NCI-H2171 (cell line): ENCODE data around the gene DPP8.
"Not testable (repeated sequence)": the region's sequence is repeated elsewhere in the genome, so short reads cannot be mapped to it uniquely, and the experiment has no call there.

Experiments
- DNase-seq: peaks from one replicate; lab custom pipeline; 2025; lab: John Stamatoyannopoulos, UW

DPP8 gene

GRCh38 chr15:65516997-65517865, at the start of gene DPP8:
Gene DPP8, minus strand, starts transcription at chr15:65517689. Its CDS starts 5,136 bp downstream, at chr15:65512553.
- peak; percentile 94 for DNase-seq

DNA sequence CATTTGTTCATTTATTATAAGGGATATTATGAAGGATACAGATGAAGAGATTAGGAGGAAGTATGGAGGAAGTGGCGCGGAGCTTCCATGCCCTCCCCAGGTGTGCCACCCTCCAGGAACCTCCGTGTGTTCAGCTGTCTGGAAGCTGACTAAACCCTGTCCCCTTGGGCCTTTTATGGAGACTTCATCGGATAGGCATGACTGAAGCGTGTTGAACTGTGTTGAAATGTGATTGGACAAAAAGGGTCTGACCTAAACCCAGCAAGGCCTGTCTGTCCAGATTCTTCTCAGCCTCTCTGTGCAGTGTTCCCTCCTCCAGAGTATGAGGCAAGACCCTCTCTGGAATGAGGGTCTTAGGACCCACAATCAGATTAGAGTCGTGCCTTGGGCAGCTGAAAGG, 44.4 kb upstream of the DPP8 start:
- DNase-seq, result no peak

- DNase-seq, result no peak
Observed at GRCh38 chr15:65559941-65560340, 42.5 kb upstream of the DPP8 start.

GRCh38 chr15:65558997-65559760, 41.7 kb upstream of the DPP8 start:
- no peak for DNase-seq

DNA sequence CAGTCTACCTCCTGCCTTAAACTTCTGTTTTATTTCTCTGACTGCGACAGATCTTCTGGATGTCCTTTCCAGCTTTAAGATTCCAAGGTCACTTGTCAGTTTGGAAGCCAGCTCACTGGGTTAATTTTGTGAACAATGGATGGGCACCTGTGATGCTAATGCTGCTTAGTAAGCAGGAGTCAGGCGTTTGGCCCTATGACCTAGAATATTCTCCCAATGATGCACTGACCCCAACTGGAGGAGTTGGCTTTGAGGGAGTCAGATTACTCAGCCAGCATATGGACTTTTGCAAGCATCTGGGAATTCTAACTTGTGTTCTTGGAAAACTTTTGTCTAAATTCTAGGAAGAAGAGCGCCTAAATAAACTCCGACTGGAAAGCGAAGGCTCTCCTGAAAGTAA, 40.8 kb upstream of the DPP8 start:
- DNase-seq, result no peak

DNA sequence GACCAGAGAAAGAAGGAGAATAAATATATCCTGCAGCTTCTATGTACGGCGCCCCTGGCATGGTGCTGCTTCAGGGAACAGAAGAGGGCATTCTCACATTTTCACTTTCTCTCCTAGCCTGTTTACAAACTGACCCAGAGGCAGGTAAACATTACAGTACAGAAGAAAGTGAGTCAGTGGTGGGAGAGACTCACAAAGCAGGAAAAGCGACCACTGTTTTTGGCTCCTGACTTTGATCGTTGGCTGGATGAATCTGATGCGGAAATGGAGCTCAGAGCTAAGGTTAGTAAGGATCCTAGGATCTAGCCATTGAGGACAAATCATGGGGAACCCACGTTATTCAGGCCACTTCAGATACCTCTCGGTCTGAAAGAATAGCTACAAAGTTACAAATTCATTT, 39.1 kb upstream of the DPP8 start:
- DNase-seq, result no peak

GRCh38 chr15:65553691-65554090, 36.2 kb upstream of the DPP8 start:
- DNase-seq, result no peak

- not testable (repeated sequence) for DNase-seq
Observed at GRCh38 chr15:65552851-65553250, 35.4 kb upstream of the DPP8 start.

DNA sequence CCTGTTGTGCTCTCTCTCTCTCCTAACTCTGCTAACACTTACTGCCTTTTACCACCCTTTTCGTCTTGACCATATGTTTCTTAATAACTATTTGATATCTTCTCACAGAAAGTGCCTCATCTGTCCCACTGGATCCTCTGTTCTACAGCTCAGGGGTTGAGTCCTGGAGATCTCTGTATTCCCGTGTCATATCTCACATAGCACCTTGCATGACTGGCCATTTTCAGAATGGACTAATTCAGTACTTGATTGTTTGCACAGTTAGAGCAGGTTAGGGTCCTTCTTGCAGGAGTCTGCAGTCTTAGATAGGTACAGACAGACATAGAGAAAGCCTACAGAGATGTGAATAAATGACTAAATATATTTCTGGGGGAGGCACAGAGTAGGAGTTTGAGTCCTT, 33.7 kb upstream of the DPP8 start:
- DNase-seq, result no peak

GRCh38 chr15:65550681-65551098, 33.2 kb upstream of the DPP8 start:
- no peak for DNase-seq

DNA sequence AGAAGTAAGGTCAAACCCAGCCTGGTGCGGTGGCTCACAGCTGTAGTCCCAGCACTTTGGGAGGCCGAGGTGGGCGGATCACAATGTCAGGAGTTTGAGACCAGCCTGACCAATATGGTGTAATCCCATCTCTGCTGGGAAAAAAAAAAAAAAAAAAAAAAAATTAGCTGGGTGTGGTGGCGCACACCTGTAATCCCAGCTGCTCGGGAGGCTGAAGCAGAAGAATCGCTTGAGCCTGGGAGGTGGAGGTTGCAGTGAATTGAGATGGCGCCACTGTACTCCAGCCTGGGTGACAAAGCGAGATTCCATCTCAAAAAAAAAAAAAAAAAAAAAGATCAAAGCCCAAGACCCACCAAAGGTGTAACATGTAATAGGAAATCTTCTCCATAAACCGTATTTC, 31.8 kb upstream of the DPP8 start:
- DNase-seq, result not testable (repeated sequence)

DNA sequence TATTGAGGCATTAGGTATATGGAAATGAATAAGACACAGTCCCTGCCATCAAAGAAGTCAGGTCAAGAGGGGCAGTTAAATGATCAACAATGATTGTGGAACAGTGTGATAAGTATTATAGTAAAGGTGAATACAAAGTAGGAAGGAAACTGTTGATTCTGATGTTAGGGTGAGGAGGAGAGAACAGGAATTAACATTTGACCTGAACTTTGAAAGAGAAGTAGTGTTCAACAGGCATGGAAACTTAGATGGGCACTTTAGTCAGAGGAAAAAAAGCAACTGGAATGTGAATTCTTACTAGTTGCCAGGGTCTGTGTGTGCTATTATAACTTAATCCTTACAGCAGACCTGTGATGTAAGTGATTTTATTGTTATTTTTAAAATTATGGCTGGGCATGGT, 30.4 kb upstream of the DPP8 start:
- no peak for DNase-seq

- no peak for DNase-seq
Observed at GRCh38 chr15:65541231-65541820, 23.8 kb upstream of the DPP8 start.

GRCh38 chr15:65540314-65540713, 22.8 kb upstream of the DPP8 start:
- DNase-seq, result no peak

DNA sequence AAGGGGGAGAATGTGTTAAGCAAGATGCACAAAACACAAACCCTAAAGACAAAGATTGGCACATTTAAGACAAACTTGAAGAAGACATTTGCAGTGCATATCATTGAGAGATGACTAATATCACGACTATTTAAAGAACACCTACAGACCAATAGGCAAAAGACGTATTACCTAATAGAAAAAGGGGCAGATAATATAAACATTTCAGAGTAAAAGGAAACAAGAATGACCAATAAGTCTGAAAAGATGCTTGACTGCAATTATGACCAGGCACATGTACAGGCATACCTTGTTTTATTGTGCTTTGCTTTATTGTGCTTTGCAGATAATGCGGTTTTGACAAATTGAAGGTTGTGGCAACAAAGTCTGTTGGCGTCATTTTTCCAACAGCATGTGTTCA, 17.7 kb upstream of the DPP8 start:
- DNase-seq, result no peak

DNA sequence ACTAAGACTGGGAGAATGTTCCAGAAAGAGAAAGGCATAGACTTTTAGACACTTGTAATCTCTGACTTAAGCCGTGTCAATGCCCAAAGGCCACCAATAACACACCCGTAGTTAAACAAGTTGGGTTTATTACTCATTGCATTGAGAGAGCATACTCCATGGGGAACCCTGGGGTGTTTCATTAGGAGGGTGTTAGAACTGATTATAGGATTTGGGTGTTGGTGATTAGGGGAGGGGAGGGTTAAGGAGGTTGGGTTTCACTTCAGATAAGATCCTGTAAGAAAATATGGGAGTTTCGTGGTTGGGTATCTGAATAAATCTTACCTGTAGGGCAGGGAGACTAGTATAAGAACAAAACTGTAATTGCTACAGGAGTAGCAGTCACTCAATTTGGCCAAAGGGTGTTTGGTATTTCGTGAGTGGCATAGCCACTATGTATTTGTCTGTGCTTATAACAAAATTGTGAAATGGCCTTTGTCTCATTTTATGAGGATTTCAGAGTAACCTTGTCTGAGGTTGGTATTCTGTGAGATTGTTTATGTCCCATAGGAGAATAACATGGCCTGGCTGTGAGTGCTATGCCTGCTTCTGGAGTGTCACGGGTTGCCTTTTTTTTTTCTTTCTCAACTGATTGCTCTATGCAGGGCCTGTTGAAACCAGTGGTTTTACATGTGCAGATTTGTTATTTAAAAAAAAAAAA, 15.7 kb upstream of the DPP8 start:
- DNase-seq, result no peak

DNA sequence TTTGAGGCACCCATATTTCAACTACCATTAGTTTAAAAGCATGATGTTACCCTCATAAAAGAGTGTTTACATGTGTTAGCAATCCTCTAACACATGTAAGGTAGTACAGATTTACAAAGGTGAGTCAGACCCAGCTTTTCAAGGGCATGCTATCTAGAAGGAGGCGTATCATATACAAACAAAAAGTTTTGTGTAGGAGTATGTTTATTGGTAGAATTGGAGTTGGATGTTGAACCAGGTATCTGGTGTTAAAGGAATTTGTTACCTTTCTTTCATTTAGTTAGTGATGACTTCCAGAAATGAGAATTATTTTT, 15.2 kb upstream of the DPP8 start:
- DNase-seq, result no peak

GRCh38 chr15:65530318-65531111, 13.0 kb upstream of the DPP8 start, which contains the start of gene HACD3:
Gene HACD3, plus strand, starts transcription at chr15:65530463. Its CDS starts 169 bp downstream, at chr15:65530632.
- peak; percentile 91 for DNase-seq

GRCh38 chr15:65529762-65530317, 12.4 kb upstream of the DPP8 start:
- no peak for DNase-seq

DNA sequence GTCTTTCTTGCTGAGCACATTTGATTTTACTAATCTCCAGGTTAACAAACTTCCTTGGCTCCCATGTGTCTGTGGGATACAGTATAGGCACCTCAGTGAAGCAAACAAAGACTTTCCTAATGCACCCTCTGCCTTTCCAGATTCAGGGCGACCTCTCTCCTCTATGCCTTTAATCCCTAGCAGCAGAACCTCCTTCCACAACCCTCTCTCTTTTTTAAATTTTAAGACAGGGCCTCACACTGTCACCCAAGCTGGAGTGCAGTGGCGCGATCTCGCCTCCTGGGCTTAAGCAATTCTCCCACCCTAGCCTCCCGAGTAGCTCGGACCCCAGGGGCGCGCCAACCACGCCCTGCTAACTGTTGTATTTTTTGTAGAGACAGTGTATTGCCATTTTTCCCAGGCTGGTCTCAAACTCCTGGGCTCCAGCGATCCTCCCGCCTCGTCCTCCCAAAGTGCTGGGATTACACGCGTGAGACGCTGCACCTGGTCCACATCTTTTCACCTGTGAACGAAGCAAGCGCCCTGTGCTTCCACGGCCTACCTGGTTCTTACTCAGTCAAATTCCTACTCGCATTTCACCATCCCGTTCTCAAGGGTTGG, 11.1 kb upstream of the DPP8 start:
- DNase-seq, result no peak

DNA sequence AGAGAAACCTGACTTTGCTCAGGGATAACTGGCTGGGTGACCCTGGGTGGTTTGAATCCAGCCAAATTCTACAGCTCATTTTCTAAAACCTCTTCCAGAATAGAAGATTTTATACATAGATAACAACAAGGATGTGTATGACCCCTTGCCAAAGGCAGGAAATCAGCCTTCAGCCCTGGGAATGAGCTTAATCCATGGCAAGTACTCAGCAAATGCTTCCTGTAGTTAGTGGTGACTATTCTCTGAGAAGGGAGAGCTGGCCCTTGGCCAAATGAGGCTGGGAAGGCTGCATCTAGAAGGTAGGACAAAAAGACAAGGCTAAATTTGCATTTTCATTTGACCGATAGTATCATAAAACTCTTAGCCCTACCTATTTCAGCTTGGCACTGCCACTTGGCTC, 8.1 kb upstream of the DPP8 start:
- no peak for DNase-seq
